Measurements from ENCODE around the gene ZKSCAN5.

DNA sequence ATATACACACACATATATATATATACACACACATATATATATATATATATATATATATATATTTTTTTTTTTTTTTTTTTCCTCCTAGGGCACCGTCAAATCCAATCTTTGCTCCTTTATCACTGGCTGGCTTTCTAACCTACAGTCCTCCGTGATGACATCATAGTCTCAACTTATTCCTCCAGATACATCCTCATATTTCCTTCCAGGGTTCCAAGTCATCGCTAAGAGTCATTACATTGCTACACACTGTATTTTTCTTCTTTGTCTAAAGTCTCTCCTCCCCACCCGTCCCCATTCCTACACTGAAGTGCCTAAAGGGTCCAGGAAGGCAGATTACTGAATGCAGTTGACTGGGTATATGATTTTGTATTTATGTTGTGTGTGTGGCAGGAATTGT is 48.6 kb downstream of the ZKSCAN5 start:
- TF ChIP-seq, protein P1, sequence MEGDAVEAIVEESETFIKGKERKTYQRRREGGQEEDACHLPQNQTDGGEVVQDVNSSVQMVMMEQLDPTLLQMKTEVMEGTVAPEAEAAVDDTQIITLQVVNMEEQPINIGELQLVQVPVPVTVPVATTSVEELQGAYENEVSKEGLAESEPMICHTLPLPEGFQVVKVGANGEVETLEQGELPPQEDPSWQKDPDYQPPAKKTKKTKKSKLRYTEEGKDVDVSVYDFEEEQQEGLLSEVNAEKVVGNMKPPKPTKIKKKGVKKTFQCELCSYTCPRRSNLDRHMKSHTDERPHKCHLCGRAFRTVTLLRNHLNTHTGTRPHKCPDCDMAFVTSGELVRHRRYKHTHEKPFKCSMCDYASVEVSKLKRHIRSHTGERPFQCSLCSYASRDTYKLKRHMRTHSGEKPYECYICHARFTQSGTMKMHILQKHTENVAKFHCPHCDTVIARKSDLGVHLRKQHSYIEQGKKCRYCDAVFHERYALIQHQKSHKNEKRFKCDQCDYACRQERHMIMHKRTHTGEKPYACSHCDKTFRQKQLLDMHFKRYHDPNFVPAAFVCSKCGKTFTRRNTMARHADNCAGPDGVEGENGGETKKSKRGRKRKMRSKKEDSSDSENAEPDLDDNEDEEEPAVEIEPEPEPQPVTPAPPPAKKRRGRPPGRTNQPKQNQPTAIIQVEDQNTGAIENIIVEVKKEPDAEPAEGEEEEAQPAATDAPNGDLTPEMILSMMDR (IDR thresholded peaks at IDR 0.05) = no peak
- TF ChIP-seq POLR2A (IDR thresholded peaks at IDR 0.05) = no peak
